GM21515 (cell line): Measurements from ENCODE around the gene NELL1.

Experiments used
- ATAC-seq: cut with Tn5 transposase; IDR thresholded peaks from one replicate; pipeline ENCODE4 v1.9.1; 2021; ENCODE audit not compliant: unreplicated experiment

The NELL1 gene

GRCh38 chr11:20661850-20662249, 7.5 kb upstream of the NELL1 start:
- ATAC-seq = no peak

- ATAC-seq = no peak
Measured at GRCh38 chr11:20668131-20668809, 1.1 kb upstream of the NELL1 start.

GRCh38 chr11:20669820-20670684, 666 bp downstream of the NELL1 start:
- no peak for ATAC-seq

GRCh38 chr11:20670932-20671403, 1.6 kb downstream of the NELL1 start:
- no peak for ATAC-seq

- no peak for ATAC-seq
Measured at GRCh38 chr11:20671856-20672546, 2.6 kb downstream of the NELL1 start.

GRCh38 chr11:20672575-20672974, 3.2 kb downstream of the NELL1 start:
- ATAC-seq = no peak

- ATAC-seq = no peak
Measured at GRCh38 chr11:20676658-20677057, 7.3 kb downstream of the NELL1 start.

- no peak for ATAC-seq
Measured at GRCh38 chr11:20688761-20689160, 19.4 kb downstream of the NELL1 start.

GRCh38 chr11:20707876-20708275, 38.5 kb downstream of the NELL1 start:
- no peak for ATAC-seq

GRCh38 chr11:20712912-20713311, 43.5 kb downstream of the NELL1 start:
- ATAC-seq = no peak

GRCh38 chr11:20715464-20715863, 46.1 kb downstream of the NELL1 start:
- ATAC-seq = no peak

GRCh38 chr11:20715931-20716330, 46.5 kb downstream of the NELL1 start:
- ATAC-seq = no peak

- no peak for ATAC-seq
Measured at GRCh38 chr11:20719821-20720220, 50.4 kb downstream of the NELL1 start.

- ATAC-seq = no peak
Measured at GRCh38 chr11:20723366-20723765, 54.0 kb downstream of the NELL1 start.

- ATAC-seq = no peak
Measured at GRCh38 chr11:20729597-20730105, 60.3 kb downstream of the NELL1 start.

- no peak for ATAC-seq
Measured at GRCh38 chr11:20731676-20732215, 62.4 kb downstream of the NELL1 start.

GRCh38 chr11:20739107-20739506, 69.7 kb downstream of the NELL1 start:
- no peak for ATAC-seq

GRCh38 chr11:20739577-20739976, 70.2 kb downstream of the NELL1 start:
- no peak for ATAC-seq

- peak; percentile 49 for ATAC-seq
Measured at GRCh38 chr11:20754933-20755332, 85.5 kb downstream of the NELL1 start.

- ATAC-seq = no peak
Measured at GRCh38 chr11:20759541-20759940, 90.2 kb downstream of the NELL1 start.

- no peak for ATAC-seq
Measured at GRCh38 chr11:20760811-20761210, 91.4 kb downstream of the NELL1 start.
